Right lobe of liver (tissue), 4 donors: ENCODE measurements around the gene METTL23.

Experiments used
- CTCF ChIP-seq, 4 donors: fragments of 200-600 bp in 3 of 4; fragments of 450-650 bp in 1 of 4; IDR thresholded peaks; one replicate each; pipeline versions ENCODE4 v1.5.1 to v1.8.0; 2016 to 2022; ENCODE audit warnings: antibody characterized with exemption in 4 of 4, mild to moderate bottlenecking in 2 of 4
- POLR2A ChIP-seq: fragments of 450-650 bp; IDR thresholded peaks from one replicate; pipeline ENCODE4 v1.6.1; 2017; ENCODE audit warnings: antibody characterized with exemption, mild to moderate bottlenecking
- donor health status: DM: no; HTN: no; CAD: no.
- donor health status: DM: no; HTN: no; CAD: no.
- donor health status: DM: no; HTN: yes; CAD: no.

DNA sequence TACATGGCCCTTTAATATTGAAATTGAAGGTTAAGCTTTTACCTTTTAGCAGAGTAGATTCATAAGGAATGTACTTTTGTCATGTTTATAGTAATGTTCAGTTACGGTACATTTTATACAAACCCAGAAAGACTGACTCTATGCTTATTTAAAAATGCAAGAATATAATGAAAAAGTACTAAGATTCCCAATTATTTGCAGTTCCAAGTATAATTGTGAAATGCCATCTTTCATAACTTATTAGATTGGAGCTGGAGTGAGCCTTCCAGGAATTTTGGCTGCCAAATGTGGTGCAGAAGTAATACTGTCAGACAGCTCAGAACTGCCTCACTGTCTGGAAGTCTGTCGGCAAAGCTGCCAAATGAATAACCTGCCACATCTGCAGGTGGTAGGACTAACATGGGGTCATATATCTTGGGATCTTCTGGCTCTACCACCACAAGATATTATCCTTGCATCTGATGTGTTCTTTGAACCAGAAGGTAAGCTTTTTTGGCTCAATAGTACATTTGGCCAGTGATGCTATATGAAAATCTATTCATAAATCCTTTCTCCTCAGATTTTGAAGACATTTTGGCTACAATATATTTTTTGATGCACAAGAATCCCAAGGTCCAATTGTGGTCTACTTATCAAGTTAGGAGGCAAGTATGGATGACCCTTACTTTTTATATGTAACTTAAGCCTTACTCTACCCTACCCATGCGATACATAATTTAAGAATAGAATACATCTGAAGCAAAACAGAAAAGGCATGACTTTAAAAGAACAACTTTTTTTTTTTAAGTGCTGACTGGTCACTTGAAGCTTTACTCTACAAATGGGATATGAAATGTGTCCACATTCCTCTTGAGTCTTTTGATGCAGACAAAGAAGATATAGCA is 6.3 kb downstream of the METTL23 start:
- TF ChIP-seq CTCF (IDR thresholded peaks at IDR 0.05) (no peak), POLR2A (no peak)
